Measurements from ENCODE around the gene ATP11B. TPM values are rescaled to one million over a fixed set of nuclear protein-coding genes. Genes with fewer than 3 reads are reported as not detected.

The ATP11B gene
- total and polyA plus RNA-seq, 2 experiments from 2014 or later, result 19.8 to 60.5 TPM

DNA sequence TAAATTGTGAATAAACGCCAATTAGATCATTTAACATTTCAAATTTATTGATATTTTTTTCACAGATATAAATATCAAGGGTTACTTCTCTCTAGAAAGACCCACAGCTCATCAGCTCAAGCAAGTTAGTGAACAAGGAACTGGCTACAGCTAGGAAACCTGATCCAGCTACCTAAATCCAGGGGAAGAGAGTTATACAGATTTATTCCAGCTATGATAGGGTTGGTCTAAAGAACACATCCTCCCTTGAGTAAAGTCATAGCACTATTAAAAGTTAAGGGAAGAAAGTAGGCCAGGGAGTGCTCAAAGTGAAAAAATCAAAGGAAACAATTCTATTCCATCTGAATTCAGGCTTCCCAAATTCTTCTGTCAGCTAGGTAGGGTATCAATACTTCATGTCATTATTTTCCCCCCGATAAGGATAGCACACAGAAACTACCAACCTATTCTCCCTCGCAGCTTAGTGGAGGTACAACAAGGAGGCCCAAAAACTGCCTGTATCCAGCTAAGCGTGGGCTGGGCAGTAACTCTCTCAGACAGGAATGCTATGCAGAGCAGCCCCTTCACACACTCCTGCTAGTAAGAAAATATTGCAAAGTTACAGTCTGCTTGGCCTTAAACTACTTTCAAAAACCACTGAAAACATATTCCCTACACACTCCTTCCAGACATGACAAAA, 143.1 kb downstream of the ATP11B start:
- no peak overlapping the region for H3K4me2 ChIP-seq
- H2AFZ ChIP-seq, result no peak overlapping the region
- H4K20me1 ChIP-seq (ENCODE audit: insufficient read depth, poor library complexity, severe bottlenecking), result no peaks in the 10 kb centered on the region
- H3K27ac ChIP-seq, result no peak overlapping the region
- TF ChIP-seq EZH2phosphoT487 (IDR thresholded peaks at IDR 0.05; ENCODE audit: low read depth, severe bottlenecking, unreplicated experiment), result no peak
- no peak for TF ChIP-seq EZH2 (IDR thresholded peaks at IDR 0.05; ENCODE audit: borderline replicate concordance)
- TF ChIP-seq, protein P1, sequence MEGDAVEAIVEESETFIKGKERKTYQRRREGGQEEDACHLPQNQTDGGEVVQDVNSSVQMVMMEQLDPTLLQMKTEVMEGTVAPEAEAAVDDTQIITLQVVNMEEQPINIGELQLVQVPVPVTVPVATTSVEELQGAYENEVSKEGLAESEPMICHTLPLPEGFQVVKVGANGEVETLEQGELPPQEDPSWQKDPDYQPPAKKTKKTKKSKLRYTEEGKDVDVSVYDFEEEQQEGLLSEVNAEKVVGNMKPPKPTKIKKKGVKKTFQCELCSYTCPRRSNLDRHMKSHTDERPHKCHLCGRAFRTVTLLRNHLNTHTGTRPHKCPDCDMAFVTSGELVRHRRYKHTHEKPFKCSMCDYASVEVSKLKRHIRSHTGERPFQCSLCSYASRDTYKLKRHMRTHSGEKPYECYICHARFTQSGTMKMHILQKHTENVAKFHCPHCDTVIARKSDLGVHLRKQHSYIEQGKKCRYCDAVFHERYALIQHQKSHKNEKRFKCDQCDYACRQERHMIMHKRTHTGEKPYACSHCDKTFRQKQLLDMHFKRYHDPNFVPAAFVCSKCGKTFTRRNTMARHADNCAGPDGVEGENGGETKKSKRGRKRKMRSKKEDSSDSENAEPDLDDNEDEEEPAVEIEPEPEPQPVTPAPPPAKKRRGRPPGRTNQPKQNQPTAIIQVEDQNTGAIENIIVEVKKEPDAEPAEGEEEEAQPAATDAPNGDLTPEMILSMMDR (IDR thresholded peaks at IDR 0.05; ENCODE audit: poor library complexity), result no peak
- 85% methylated on average over 4 of the region's 4 CpGs for WGBS (ENCODE audit: low lambda C conversion rate, missing lambda C conversion rate)
- H3K4me3 ChIP-seq, result no peak overlapping the region
- H3K79me2 ChIP-seq, result no peaks in the 10 kb centered on the region
- no peaks in the 10 kb centered on the region for H3K9me3 ChIP-seq (ENCODE audit: low read depth)
- no peak for DNase-seq (ENCODE audit: low spot score)
- H3K4me1 ChIP-seq (ENCODE audit: insufficient read depth), result no peaks in the 10 kb centered on the region
- H3K27me3 ChIP-seq, result no peaks in the 10 kb centered on the region
- H3K36me3 ChIP-seq (replicated peaks; ENCODE audit: insufficient read depth, low read depth), result no peaks in the 10 kb centered on the region
- H3K9me2 ChIP-seq (replicated peaks; ENCODE audit: insufficient read depth), result no peaks in the 10 kb centered on the region

DNA sequence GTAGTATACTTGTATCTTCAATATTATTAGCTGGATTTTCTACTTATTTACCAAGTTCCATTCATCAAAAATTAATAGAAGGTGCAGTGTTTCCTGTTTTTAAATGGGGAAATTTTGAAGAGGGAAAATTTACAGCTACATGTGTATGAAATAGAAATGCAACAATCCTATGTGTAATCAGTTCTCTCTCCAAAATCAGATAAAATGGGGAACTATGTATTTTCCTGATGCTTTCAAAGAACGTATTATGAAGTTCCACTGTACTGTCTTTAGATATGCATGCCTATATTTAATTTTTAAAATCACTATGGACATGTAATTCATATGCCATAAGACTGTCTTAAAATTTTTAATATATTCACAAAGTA, 143.6 kb downstream of the ATP11B start:
- TF ChIP-seq EZH2phosphoT487 (IDR thresholded peaks at IDR 0.05; ENCODE audit: low read depth, severe bottlenecking, unreplicated experiment) (no peak), EZH2 (IDR thresholded peaks at IDR 0.05; ENCODE audit: borderline replicate concordance) (no peak)
- TF ChIP-seq, protein P1 (IDR thresholded peaks at IDR 0.05; ENCODE audit: poor library complexity), result no peak
- WGBS (ENCODE audit: low lambda C conversion rate, missing lambda C conversion rate), result 88% methylated on average over 1 of the region's 1 CpG
- Histone ChIP-seq H4K20me1 (ENCODE audit: insufficient read depth, poor library complexity, severe bottlenecking) (no peaks in the 10 kb centered on the region), H3K4me3 (no peak overlapping the region), H3K36me3 (replicated peaks; ENCODE audit: insufficient read depth, low read depth) (no peaks in the 10 kb centered on the region), H2AFZ (no peak overlapping the region), H3K27me3 (no peaks in the 10 kb centered on the region), H3K4me1 (ENCODE audit: insufficient read depth) (no peaks in the 10 kb centered on the region), H3K27ac (no peak overlapping the region), H3K4me2 (no peak overlapping the region), H3K79me2 (no peaks in the 10 kb centered on the region), H3K9me3 (ENCODE audit: low read depth) (no peaks in the 10 kb centered on the region), H3K9me2 (replicated peaks; ENCODE audit: insufficient read depth) (no peaks in the 10 kb centered on the region)
- no peak for DNase-seq (ENCODE audit: low spot score)

DNA sequence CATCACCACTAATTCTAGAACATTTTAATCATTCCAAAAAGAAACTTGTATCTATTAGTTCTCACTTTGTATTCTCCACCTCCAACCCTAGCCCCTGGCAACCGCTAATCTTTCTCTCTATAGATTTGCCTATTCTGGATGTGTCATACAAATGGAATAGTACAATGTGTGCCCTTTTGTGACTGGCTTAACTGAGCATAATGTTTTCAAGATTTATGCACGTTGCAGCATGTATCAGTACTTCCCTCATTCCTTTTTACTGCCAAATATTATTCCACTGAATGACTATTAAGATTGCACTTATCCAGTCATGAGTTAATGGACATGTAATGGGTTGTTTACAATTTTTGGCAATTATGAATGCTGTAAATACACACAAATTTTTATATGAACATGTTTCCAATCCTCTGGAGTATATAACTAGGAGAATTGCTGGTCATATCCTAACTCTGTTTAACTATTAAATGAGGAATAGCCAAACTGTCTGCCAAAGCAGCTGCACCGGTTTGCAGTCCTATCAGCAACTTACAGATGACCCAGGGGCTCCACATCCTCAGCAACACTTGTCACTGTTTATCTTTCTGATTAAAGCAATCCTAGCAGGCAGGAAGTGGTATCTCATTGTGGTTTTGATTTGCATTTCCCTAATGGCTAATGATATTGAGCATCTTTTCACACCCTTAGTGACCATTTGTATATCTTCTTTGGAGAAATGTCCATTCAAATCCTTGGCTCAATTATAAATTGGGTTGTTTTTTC, 144.2 kb downstream of the ATP11B start:
- no peak for DNase-seq (ENCODE audit: low spot score)
- no peaks in the 10 kb centered on the region for H3K27me3 ChIP-seq
- WGBS (ENCODE audit: low lambda C conversion rate, missing lambda C conversion rate), result 64% methylated on average over 3 of the region's 3 CpGs
- no peak overlapping the region for H3K27ac ChIP-seq
- no peaks in the 10 kb centered on the region for H4K20me1 ChIP-seq (ENCODE audit: insufficient read depth, poor library complexity, severe bottlenecking)
- H3K79me2 ChIP-seq, result no peaks in the 10 kb centered on the region
- H3K36me3 ChIP-seq (replicated peaks; ENCODE audit: insufficient read depth, low read depth), result no peaks in the 10 kb centered on the region
- TF ChIP-seq, protein P1 (IDR thresholded peaks at IDR 0.05; ENCODE audit: poor library complexity), result no peak
- TF ChIP-seq EZH2 (IDR thresholded peaks at IDR 0.05; ENCODE audit: borderline replicate concordance), result no peak
- TF ChIP-seq EZH2phosphoT487 (IDR thresholded peaks at IDR 0.05; ENCODE audit: low read depth, severe bottlenecking, unreplicated experiment), result no peak
- H3K4me3 ChIP-seq, result no peak overlapping the region
- no peak overlapping the region for H2AFZ ChIP-seq
- H3K9me2 ChIP-seq (replicated peaks; ENCODE audit: insufficient read depth), result no peaks in the 10 kb centered on the region
- no peaks in the 10 kb centered on the region for H3K4me1 ChIP-seq (ENCODE audit: insufficient read depth)
- H3K4me2 ChIP-seq, result no peak overlapping the region
- no peaks in the 10 kb centered on the region for H3K9me3 ChIP-seq (ENCODE audit: low read depth)

All from hepatocyte (in vitro differentiated cells).